Measurements from ENCODE around the gene STATH.
"Not testable (repeated sequence)": the region's sequence is repeated elsewhere in the genome, so short reads cannot be mapped to it uniquely, and the experiment has no call there.

The STATH gene, protein sequence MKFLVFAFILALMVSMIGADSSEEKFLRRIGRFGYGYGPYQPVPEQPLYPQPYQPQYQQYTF

DNA sequence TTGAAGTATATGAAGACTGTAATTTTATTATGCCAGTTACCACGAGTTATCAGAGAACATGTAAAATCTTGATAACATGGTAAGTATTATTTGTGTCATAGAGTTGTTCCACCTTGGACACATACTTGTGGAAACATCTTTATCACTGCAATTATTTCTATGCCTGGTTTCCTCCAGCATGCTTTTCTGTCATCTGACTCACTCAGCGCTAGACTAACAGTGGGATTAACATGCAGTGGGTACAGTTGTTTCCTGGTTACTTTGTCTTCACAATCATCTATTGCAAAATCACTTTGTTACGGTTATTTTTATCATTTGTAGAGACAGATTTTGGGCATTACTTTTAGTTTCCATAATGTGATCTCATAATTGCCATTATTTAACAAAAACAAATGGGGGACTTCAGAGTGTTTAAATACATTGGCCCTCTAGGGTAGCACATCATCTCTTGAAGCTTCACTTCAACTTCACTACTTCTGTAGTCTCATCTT is at the start of gene STATH:
TSS of gene STATH (plus strand) at position 441 of the 491 bp plus-strand sequence. CDS start 2,472 bp downstream, outside the sequence.
- no peak for DNase-seq

DNA sequence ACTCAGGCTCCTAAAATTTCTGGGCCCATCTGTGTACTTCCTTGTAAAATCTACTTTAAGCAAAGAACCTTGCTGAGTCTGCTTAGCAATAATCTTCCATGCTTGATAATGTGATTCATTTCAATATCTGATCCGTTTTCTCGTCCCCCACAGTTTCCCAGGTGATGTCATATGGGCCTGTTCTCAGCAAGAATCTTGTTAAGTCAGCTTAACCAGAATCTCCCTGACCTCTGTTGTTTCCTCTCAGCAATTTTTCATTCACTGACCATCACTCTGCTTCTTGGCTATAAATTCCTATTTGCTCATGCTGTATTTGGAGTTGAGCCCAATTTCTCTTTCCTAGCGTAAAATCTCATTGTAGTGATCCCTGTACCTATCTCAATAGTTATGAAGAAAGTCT is 44.2 kb upstream of the STATH start:
- no peak for DNase-seq

DNA sequence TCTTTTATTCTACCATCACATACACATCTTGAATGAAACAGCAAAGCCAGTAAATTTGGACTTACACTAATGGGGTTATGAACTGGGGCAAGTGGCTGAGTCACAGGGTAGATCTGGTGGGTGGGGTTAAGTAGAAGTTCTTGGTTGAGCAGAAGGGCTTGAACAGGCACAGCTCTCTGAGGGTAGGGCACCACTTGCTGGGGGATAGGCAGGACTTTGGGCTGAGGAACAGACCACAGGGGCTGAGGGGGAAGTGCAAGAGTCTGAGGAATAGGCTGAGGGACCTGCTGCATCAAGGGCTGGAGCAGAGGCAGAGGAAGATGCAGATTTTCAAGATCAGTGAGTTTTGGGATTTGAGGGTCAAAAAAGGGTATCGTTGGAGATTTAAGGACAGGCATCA is 38.6 kb upstream of the STATH start:
- DNase-seq, result no peak

DNA sequence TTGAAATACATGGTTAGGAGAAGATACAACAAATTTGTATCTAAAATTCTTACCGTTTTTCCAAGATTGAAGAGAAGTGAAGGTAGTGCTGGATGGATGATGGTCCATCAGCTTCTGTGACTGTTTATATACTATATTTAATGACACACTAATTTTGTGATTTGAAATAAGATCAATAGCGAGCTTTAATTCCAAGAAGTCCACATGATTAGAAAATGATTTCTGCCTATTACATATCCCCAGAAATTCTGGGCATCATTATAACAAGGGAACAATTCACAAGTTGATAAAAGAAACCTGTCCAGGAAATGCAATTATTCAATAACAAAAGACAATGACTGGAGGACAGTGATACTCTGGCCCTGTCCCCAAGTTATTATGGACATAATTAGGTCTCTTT is 30.1 kb upstream of the STATH start, which contains the start of gene CSN2:
TSS of gene CSN2 (minus strand) at position 101 of the 400 bp plus-strand sequence. CDS start 4,733 bp downstream, outside the sequence.
- DNase-seq, result no peak

DNA sequence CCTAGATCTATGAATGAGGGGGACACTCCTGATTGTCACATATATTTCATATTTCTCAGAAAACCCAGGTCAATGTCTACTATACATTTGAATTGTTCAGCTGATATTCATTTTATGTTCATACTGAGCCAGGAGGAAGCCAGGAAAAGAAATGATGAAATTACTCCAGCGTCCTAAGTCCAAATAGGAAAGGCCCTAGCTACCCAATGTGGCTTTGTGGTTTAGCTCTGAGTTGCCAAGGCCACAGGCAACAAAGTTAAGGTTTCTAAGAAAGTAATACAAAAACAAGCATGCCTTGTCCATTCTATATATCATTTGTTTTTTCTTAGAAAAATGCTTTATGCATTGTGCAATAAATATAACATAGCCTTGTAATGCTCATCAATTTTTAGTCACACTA is 25.7 kb upstream of the STATH start:
- DNase-seq, result no peak

DNA sequence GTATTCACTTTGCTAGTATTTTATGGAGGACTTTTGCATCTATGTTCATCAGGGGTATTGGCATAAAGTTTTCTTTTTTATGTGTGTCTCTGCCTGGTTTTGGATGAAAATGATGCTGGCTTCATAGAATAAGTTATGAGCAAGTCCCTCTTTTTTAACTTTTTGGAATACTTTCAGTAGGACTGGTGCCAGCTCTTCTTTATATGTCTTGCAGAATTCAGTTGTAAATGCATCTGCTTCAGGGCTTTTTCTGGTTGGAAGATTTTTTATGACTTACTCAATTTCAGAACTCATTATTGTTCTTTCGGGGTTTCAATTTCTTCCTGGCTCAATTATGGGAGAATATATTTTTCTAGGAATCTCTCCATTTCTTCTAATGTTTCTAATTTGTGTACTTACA is 21.1 kb upstream of the STATH start:
- no peak for DNase-seq

DNA sequence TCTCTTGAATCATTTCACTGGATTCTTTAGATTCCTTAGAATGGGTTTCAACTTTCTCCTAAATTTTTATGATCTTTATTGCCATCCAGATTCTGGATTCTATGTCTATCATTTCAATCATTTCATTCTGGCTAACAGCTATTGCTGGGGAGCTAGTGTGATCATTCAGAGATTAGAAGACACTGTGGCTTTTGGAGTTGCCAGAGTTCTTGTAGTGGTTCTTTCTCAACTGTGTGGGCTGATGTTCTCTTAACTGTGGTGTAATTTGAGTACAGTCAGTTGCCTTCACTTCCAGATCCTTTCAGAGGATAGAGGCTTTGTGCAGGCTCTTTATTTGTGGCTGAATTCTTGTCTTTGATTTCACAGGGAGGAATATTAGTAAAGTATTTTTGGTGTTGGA is 18.2 kb upstream of the STATH start:
- DNase-seq, result no peak

DNA sequence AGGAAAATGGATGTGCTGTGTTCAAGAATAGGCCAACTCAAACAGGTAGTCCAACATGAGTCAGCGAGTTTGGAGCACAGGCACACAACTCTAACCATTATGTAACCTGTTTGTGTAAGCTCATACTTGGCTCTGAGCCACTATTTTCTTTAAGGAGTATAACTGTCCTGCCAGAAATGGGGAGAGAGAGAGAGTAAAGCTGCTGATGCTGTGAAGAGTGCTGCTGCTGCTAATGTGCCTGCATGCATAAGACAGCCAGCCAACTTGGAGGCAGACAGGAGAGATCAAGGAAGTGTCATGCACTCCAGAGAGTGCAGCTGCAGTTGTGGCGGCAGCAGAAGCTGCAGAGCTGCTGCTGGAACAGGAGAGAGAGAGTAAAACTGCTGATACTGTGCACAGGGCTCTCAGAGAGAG is 11.7 kb upstream of the STATH start:
- no peak for DNase-seq

DNA sequence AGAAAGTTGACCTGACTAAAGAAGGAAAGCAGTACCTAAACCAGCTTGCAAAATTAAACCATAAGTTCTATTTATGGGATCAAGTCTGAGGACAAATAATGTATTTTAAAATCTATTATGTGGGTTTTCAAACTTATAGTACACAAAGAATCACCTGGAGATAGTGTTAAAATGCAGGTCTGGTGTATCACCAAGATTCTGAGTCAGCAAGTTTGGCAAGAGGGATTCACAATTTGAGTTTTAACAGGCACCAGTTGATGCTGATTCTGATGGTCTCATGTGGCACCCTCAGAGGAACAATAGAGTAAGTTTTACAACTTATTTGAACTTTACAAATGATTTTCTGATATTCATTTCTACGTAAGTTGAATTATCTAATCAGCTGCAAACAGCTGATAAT is 9.1 kb upstream of the STATH start:
- no peak for DNase-seq

DNA sequence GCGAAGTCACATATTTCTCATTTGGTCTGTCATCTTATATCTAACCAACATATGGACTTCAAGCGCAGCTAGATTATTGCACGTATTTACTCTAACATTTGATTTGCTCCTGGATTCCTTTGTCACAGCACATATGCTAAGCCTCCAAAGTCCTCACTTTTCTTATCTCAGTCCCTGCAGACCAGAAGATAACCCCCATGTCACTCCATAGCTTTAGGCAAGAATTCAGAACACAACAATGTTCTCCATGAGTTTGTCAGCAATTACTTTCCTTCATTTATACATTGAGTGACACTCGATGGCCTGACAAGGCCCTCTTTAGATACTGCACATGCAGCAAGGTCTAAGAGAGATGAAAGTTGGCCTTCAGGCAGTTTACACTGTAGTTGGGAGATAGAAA is 4.8 kb upstream of the STATH start:
- DNase-seq, result no peak

DNA sequence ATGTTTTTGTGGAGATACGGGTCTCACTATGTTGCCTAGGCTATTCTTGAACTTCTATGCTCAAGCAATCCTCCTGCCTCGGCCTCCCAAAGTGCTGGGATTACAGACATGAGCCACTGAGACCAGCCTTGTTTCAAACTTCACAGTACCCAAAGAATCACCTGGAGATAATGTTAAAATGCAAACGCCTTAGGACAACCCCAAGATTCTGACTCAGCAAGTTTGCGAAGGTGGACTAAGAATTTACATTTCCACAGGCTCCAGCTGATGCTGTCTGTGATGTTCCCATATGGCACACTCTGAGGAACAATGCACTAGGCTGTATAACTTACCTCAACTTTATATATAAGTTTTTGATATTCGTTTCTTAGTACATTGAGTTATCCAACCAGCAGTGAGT is 984 bp upstream of the STATH start:
- no peak for DNase-seq

DNA sequence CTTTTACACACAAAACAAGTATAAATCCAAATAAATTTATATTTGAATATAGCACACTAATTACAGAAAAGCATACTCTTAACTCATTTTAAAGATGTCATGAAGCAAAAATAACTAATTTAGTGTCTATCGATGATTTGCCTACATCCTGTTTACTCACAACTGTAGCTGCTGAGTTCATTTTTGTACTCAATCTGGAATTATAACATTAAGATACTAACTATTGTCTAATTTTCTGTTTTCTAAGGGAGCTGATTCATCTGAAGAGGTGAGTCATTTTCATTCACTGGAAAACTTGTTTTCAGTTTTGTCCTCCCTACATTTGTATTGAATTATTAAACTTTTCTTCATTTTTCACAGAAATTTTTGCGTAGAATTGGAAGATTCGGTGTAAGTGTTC is 3.7 kb downstream of the STATH start:
- DNase-seq, result no peak

DNA sequence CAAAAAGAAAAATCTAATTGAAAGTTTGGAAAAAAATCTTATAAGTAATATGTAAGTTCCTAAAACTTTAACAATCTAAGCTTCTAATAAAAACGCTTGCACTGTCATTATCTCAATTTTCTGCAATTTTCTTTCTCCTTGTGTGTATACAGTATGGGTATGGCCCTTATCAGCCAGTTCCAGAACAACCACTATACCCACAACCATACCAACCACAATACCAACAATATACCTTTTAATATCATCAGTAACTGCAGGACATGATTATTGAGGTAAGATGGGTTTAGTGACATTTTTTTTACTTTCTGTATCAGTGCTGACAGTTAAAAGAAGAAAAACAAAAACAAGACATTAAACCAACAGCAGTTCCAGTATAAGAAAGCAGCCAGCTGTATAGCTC is 4.9 kb downstream of the STATH start:
- DNase-seq, result no peak

DNA sequence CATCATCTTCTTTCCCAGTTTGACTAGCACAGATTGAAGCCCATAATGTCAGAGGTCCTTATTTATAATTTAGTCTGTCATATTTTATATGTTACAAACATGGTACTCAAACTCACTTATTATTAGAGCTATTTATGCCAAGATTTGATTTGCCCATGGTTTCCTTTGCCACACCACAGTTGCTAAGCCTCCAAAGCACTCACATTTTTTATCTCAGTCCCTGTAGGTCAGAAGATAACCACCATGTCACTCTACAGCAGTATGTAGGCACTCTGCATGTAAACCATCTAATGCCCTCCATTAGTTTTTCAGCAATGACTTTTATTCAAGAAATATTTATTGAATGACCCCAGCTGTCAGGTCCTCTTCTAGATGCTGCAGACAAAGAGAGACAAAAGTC is 6.7 kb downstream of the STATH start:
- no peak for DNase-seq

DNA sequence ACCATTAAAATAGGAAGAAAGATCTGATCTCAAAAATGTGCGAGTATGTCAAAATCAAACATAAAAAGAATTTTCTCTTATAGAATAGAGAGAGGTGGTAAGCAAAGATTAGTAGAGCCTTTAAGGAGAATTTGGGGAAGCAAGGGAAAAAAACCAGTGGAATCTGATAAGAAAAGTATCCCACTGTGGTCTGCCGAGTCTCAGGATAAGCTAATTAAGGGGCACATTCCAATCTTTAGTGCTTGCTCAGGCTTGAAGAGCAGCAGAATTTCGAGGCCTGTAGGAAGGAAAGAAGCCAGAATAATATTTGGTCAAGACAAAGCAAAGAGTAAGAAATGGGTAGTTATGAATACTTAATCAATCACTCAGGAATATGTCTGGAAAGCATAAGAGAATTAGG is 13.0 kb downstream of the STATH start:
- no peak for DNase-seq

DNA sequence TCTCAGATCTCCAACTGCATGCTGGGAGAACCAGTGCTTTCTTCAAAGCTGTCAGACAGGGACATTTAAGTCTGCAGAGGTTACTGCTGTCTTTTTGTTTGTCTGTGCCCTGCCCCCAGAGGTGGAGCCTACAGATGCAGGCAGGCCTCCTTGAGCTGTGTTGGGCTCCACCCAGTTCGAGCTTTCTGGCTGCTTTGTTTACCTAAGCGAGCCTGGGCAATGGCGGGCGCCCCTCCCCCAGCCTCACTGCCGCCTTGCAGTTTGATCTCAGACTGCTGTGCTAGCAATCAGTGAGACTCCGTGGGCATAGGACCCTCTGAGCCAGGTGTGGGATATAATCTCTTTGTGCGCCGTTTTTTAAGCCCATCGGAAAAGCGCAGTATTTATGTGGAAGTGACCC is 23.2 kb downstream of the STATH start:
- not testable (repeated sequence) for DNase-seq

DNA sequence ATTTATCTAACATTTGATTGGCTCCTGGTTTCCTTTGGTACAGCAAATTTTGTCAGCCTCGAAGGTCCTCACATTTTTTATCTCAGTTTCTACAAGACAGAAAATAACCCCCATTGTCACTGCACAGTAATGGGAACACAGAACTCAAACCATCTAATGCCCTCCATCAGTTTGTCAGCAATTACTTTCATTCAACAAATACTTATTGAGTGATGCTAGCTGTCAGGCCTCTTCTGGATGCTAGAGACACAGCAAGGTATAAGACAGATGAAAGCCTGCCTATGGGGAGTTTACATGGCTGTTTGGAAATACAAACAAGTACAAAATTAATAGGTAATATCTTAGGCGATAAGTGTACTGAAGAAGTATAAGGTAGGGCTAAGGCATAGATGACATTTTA is 27.5 kb downstream of the STATH start:
- DNase-seq, result no peak

DNA sequence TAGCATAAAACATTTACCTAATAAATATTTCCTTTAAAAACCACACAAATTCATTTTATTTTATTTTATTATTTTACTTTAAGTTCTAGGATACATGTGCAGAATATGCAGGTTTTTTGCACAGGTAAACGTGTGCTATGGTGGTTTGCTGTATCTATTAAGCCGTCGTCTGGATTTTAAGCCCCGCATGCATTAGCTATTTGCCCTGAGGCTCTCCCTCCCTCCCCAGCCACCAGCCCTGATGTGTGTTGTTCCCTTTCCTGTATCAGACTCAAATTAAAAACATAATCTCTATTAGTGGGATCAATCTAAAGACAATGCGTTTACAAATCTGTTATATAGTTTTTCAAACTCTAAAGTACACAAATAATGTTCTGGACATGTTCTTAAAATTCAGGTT is 31.2 kb downstream of the STATH start:
- no peak for DNase-seq

DNA sequence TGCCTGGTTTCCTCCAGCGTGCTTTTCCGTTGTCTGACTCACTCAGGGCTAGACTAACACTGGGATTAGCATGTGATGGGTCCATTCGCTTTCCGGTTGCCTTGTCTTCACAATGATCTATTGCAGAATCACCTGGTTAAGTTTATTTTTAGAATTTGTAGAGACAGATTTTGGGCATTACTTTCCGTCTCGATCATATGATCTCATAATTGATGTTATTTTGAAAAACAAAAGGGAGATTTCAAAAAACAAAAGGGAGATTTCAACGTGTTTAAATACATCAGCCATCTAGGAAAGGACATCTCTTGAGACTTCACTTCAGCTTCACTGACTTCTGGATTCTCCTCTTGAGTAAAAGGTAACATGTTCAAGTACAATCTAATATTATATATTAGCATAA is 32.4 kb downstream of the STATH start, which contains the start of gene HTN3:
TSS of gene HTN3 (plus strand) at position 301 of the 400 bp plus-strand sequence. CDS start 2,282 bp downstream, outside the sequence.
- not testable (repeated sequence) for DNase-seq

DNA sequence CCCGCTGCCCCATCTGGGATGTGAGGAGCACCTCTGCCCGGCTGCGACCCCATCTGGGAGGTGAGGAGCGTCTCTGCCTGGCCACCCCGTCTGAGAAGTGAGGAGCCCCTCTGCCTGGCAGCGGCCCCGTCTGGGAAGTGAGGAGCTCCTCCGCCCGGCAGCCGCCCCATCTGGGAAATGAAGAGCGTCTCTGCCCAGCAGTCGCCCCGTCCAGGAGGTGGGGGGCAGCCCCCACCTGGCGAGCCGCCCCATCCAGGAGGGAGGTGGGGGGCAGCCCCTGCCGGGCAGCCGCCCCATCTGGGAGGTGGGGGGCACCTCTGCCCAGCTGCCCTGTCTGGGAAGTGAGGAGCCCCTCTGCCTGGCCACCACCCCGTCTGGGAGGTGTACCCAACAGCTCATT is 41.8 kb downstream of the STATH start:
- not testable (repeated sequence) for DNase-seq

DNA sequence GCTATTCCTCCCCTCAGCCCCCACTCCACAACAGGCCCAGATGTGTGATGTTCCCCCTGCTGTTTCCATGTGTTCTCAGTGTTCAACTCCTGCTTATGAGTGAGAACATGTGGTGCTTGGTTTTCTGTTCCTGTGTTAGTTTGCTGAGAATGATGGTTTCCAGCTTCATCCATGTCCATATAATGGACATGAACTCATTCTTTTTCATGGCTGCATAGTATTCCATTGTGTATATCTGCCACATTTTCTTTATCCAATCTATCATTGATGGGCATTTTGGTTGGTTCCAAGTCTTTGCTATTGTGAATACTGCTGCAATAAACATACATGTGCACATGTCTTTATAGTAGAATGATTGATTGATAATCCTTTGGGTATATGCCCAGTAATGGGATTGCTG is 44.2 kb downstream of the STATH start:
- not testable (repeated sequence) for DNase-seq

DNA sequence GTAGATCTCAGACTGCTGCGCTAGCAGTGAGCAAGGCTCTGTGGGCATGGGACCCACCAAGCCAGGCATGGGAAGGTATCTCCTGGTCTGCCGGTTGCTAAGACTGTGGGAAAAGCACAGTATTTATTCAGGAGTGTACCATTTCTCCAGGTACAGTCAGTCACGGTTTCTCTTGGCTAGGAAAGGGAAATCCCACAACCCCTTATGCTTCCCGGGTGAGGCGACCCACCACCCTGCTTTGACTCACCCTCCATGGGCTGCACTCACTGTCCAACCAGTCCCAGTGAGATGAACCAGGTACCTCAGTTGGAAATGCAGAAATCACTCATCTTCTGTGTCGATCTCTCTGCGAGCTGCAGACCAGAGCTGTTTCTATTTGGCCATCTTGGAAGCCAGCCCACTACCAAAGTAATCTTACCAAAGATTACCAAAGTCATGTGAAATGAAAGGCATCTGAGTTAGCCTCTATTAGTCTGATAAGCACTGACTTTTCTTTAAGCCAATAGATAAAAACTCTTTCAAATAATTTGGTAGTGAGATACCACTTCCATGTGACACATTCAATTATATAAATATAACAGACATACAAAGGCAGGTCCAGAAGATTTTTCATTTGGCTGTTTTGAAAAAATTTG is 46.0 kb downstream of the STATH start:
- DNase-seq, result no peak

DNA sequence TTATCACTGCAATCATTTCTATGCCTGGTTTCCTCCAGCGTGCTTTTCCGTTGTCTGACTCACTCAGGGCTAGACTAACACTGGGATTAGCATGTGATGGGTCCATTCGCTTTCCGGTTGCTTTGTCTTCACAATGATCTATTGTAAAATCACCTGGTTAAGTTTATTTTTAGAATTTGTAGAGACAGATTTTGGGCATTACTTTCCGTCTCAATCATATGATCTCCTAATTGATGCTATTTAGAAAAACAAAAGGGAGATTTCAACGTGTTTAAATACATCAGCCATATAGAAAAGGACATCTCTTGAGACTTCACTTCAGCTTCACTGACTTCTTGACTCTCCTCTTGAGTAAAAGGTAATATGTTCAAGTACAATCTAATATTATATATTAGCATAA is 54.4 kb downstream of the STATH start, which contains the start of gene HTN1:
TSS of gene HTN1 (plus strand) at position 301 of the 400 bp plus-strand sequence. CDS start 2,639 bp downstream, outside the sequence.
- not testable (repeated sequence) for DNase-seq
